ENCODE measurements around the gene MTMR10. TPM values are rescaled to one million over a fixed set of nuclear protein-coding genes. Genes with fewer than 3 reads are reported as not detected.

Gene MTMR10, protein sequence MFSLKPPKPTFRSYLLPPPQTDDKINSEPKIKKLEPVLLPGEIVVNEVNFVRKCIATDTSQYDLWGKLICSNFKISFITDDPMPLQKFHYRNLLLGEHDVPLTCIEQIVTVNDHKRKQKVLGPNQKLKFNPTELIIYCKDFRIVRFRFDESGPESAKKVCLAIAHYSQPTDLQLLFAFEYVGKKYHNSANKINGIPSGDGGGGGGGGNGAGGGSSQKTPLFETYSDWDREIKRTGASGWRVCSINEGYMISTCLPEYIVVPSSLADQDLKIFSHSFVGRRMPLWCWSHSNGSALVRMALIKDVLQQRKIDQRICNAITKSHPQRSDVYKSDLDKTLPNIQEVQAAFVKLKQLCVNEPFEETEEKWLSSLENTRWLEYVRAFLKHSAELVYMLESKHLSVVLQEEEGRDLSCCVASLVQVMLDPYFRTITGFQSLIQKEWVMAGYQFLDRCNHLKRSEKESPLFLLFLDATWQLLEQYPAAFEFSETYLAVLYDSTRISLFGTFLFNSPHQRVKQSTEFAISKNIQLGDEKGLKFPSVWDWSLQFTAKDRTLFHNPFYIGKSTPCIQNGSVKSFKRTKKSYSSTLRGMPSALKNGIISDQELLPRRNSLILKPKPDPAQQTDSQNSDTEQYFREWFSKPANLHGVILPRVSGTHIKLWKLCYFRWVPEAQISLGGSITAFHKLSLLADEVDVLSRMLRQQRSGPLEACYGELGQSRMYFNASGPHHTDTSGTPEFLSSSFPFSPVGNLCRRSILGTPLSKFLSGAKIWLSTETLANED
- total RNA-seq (2022; extraction: Qiagen RNA extraction; ENCODE audit: low read depth) = 9.1 to 17.8 TPM (median 15.6 TPM) in 5 replicates

DNA sequence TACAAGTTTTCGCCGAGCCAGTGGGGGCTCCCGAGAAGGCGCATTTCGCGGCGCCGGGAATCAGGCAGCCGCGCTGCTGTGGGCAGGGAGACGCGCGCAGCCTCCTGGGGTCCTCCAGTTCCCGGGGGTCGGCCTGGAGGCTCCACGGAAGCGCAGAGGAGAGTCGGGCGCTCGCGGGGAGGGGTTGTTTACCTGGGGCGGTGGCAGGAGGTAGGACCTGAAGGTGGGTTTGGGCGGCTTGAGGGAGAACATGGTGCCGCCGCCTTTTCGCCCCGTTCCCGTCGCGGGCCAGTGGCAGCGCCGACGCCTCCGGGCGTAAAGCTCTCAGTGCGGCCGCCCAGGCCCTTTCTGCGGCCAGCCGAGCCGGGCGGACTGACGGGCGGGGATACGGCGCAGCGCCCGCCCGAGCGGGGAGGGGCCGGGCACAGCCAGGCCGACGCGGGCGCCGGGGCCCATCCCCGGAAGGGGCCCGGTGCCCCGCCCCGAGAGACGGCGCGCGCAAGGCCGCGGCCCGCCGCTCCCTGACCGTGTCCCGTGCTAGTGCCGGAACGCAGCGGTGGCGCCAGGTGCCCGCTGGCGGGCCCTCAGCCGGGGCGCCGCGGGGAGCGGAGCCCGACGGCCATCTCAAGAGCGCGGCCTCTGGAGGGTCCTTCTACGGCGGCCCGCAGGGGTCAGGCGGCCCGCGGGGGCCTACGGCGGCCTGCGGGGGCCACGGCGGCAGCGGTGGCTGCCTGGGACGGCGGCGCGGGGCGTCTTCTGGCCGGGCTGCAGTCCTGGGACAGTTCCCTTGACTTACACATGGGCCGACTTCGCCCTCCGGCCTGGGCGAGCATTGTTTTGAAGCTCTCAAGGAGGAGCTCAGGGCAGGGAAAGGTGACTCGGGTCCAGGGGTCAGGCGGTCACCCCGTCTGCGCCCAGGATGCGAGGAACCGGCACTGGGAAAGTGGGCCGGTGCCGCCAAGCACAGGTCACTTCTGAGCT is at the start of gene MTMR10:
Gene MTMR10 (minus strand): TSS at position 374 of the 981 bp plus-strand sequence. CDS start 122 bp downstream, at position 252.

DNA sequence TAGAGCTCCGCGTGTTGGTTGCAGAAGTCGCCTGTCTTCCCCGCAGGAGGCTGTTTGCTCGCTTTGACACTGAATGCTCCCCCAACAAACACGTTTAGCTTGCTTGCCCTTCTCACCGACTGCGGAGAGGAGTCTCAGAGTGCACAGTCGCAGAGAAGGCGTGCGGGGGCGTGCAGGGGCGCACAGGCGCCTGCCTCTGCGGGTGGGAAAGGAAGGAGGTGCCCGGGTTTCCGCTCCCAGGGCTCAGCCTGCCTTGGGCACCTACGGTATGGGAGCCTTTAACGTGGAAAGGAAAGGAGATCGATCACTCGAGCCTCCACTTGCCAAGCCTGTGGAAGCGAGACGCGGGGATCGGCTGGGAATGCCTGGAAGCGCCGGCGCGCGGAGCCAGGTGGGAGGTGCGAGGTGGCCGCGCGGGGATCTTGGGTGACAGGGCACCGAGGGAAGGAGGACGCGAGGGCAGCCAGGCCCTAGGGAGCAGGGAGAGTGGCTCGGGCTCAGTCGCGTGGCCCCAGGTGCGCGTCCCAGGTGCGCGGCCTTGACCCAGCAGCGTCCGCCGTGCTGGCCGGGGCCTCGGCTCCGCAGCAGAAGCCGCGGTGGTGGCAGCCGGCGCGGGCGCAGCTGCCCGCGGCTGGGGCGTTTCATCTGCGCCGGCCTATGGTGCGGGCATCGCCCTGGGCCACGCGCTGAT is 87.8 kb downstream of the MTMR10 start, which contains the start of gene FAN1:
Gene FAN1 (plus strand): TSS at position 419 of the 691 bp plus-strand sequence. CDS start 749 bp downstream, outside the sequence.

Other genes starting within 250 kb of the MTMR10 start
- gene FAN1, start 87.7 kb downstream of the MTMR10 start, total RNA-seq (2022; extraction: Qiagen RNA extraction; ENCODE audit: low read depth) = 10.0 to 13.9 TPM (median 13.1 TPM) in 5 replicates
- not detected in 5 replicates for gene TRPM1, start 110.1 kb upstream of the MTMR10 start, total RNA-seq (2022; extraction: Qiagen RNA extraction; ENCODE audit: low read depth)